Dermis microvascular lymphatic vessel endothelial cell (primary cell): ENCODE measurements around the gene AOPEP. TPM values are rescaled to one million over a fixed set of nuclear protein-coding genes. Genes with fewer than 3 reads are reported as not detected.
"Not testable (repeated sequence)": the region's sequence is repeated elsewhere in the genome, so short reads cannot be mapped to it uniquely, and the experiment has no call there.

ENCODE experiments used
- DNase-seq, 2 donors: peaks; one replicate each; pipeline versions ENCODE4 v3.0.0 to v3.0.0-alpha.2; 2010; ENCODE audit warnings: low read depth in 2 of 2
- total RNA-seq: library from RNA; depleted of rRNA; stranded (reverse); fragments of >200 nt; gene quantifications from 2 replicates; pipeline ENCODE4 v1.2.1, GENCODE V29; 2014

AOPEP gene
- total RNA-seq, 1 donor from 2014 or later, result 24.6 TPM

DNA sequence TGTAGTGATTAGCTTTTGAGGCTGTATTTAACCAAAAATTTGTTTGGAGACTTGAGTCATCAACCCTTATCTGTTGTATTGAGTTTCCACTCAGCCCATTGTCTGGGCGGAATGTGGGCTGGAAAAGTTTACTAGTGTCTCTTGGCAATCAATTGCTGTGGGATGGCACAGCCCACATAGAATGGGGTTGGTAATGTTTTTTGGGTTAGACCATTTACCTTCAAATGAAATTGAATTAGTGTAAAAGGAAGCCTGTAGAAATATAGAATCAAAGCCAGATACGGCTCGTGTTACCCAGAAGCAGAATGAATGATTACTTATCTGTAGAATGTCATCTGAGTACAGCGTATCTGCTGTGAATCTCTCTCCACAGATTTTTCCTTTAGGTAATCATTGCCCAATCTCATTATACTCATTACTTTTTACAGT, 142.9 kb downstream of the AOPEP start:
- peak in 1 of 2 donors; percentile 41 for DNase-seq

DNA sequence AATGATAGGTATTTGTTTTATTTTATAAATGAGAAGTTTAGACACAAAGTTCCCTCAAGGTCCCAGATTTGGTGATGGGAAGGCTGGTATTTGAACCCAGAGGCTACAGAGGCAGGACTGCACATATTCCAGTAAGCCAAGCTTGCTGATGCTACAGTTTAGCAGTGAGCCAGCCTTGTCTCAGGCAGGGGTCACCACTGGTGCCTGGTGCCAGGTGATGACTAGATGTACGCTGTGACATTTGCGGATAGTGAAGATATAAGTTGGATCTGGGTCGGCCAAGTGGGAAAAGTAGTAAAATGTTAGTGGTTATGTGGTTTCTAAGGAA, 143.9 kb downstream of the AOPEP start:
- DNase-seq, result no peak

DNA sequence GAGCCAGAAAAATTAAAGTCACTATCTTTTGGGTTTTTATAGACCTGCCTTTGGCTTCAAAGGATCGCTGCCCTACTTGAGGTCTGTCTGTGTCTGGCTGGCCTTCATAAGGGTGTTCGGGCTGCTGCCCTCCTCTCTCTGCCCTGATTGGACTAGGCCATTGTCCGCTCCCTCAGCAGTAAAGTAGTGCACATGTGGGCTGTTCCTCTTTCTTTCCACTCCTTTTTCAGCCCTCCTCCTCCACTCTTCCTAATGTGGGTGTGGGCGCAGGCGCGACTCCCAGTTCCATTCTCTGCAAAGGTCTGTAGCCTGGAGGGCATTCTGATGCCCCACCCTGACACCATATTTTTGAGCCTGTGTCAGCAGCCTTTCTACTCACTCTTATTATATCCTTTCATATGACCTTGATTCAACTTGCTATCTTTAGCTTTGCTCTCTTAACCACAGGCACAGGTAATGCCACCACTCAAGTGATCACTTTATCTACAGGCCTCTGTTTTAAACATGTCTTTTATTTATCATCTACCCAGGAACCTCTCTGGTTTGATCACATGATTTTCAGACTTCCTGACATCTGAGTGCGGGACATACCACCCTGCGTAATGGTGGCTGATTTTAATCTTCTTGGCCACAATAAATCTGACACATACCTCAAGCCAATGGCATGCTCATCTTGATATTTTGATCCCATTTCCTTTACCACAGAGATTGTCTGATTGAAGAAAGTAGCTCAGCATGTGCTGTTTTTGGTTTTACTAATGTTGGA, 144.5 kb downstream of the AOPEP start:
- no peak for DNase-seq

DNA sequence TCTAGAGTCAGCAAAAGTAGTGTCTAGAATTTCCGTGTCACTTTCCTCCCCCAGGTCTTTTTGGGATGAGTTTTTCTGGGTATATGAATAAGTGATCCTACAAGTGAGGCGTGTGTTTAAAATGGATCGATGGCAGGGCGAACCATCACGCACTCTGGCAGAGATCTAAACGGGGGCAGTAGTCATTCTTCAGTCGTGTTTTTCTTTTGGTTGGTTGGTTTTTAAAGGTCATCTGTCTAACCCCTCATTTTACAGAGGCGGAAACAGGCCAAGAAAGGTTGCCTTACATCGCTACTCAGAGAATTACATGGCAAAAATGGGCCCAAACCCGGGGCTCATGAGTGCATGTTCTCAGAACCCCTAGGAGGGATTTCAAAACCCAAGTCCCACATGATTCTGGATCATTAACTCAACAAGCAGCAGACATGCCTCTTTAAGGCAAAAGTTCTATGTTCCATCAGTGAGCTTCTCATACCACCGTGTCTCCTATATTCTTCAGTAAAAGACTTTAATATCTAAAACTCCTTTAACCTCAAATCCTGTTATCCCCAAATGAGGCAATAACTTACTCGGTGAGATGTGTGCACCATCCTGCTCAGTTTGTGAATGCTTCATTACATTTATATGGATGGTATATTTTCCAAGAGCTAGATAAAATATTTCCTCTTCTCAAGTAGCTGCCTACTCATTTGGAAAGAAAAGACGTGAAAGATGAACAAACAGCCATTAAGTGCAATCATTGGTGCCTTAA, 145.8 kb downstream of the AOPEP start:
- no peak for DNase-seq

DNA sequence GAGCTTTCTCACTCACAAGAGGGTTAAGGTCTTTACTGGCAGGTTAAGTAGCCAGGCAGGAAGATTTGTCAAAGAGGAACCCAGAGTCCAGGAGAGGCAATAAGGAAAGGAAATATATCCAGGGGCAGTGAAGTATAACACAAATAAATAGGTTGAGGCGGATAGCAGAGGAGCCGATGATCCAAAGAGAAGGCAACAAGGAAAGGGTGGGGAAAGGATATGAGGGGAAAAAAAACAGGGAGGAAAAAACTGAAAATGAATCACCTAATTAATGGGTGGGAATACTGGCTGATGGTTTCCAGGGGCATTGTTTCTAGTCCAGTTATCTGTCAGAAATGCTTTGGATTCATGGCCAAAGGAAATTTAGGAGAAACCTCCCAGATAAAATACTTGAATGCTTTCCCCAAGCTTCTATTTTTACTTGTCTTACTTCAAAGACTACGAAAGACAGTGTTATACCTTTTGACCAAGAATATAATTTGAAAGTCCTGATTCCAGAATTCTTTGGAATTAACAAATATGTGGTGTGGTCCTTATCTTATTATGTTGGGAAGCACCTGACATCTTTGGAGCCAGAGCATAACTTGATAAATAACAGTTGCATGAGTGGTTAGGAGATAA, 146.5 kb downstream of the AOPEP start:
- DNase-seq, result peak in 1 of 2 donors; percentile 58

DNA sequence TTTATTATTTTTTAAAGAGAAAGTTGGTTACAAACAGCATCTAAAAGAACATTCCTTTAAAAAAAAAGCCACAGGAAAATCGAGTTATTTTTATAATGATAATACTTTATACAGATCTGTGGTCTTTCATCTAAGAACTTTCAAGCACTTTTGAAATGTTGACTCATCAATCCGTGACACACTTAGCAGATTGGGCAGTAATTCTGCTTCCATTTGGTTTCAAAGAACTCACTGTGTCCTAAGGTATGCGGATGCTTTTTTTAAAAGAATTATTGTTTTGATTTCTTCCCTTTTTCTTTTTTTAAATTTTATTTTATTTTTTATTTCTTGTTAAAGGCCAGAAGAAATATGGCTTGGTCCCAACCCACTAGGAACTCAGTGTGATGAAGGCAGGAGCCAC, 147.8 kb downstream of the AOPEP start:
- no peak for DNase-seq

DNA sequence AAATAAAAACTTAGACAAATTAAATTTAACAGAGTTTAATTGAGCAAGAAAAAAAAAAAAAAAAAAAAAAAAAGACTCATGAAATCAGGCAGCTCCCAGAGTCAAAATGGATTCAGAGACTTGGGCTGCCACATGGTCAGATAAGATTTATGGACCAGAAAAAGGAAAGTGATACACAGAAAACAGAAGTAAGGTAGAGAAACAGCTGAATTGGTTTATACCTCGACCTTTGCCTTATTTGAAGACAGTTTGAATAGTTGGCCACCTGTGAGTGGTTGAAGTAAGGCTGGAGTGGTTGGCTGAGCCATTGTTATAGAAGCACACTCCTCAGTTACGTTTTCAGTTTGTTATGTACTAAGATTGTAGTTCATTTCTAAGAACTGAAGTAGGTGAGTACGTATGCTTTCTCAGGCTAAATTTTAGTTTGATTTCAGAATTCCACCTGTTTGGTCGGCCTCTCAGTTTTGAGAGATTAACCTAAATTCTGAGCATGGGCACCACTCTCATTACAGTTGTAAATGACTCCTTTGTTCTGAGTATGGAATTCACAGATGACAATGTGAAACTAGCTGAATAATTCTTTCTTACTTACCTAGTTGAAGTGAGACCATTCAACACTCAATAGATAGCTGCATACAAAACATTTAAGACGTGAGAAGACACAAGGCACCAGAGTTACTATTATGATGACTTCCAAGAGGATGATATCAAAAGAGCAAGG, 149.0 kb downstream of the AOPEP start:
- no peak for DNase-seq

DNA sequence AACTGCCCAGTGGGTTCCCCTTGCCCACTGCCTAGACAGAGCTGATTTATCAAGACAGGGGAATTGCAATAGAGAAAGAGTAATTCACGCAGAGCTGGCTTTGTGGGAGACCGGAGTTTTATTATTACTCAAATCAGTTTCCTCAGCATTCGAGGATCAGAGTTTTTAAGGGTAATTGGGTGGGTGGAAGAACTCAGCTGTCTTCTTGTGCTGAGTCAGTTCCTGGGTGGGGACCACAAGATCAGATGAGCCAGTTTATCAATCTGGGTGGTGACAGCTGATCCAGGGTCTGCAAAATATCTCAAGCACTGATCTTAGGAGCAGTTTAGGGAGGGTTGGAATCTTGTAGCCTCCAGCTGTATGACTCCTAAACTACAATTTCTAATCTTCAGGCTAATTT, 152.3 kb downstream of the AOPEP start:
- not testable (repeated sequence) for DNase-seq

DNA sequence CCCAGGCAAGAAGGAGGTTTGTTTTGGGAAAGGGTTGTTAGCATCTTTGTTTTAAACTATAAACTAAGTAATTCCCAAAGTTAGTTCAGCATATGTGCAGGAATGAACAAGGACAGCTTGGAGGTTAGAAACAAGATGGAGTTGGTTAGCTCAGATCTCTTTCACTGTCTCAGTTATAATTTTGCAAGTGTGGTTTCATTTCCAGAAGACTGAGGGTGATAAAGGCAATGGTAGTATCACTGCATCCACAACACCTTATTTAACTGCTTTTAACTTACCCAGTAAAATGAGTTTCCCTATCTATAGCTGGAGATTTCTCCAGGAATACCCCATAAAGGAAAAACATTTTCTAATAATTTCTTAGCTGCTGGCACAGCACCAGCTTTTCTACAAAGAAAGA, 152.7 kb downstream of the AOPEP start:
- DNase-seq, result no peak

DNA sequence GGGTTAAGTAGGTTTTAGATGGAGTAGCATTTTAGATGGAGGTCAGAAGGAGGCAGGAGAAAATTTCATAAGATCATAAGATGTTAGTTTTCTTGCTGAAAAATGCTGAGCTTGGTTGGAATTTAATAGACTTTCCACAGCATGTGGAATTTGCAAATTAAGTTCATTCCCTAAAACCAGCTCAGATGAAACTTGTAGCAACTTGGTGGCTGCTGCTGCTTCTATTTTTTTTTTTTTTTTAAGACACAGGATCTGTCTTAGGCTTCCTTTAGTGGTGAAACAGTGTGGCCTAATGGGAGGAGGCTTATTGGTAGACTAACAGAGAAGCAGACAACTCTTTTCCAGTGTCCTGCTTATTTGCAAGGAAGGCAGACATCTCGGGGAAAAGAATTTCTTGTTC, 154.5 kb downstream of the AOPEP start:
- DNase-seq, result no peak

DNA sequence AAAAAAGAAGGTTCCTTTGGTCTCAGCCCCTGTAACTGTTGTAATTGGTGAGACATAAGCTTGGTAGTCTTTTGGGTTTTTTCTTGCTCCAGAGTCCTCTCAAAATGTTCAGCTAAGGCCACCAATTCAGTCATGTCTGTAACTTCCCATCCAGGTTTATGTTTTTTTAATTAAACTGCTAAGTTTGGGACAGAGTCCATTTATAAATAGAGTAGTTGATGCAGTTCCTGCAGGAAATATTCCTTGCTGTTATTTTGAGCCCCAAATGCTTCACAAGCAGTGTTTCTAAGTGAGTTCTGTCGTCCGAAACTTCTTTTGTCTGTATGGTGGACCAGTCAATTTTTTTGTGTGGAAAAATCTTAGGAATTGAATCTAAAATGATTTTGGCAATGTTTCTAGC, 155.0 kb downstream of the AOPEP start:
- DNase-seq, result no peak

DNA sequence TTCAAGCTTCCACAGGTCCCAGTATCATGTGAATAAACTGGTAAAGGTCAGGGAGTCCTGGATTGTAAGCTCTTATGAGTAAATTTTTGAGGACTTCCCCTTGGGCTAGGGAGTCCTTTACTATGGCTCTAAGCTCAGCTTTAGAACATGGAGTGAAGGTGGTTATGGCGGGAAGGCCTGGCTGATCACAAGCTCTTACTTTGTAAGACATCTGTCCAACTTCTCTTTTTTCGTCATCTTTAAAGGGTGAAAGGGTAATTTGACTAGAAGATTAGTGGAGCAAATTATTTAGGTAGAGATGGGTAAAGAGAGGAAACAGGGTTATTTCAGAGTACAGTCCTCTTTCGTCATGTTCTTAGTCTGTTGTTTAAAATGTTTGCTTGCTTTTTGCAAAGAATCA, 155.4 kb downstream of the AOPEP start:
- no peak for DNase-seq

DNA sequence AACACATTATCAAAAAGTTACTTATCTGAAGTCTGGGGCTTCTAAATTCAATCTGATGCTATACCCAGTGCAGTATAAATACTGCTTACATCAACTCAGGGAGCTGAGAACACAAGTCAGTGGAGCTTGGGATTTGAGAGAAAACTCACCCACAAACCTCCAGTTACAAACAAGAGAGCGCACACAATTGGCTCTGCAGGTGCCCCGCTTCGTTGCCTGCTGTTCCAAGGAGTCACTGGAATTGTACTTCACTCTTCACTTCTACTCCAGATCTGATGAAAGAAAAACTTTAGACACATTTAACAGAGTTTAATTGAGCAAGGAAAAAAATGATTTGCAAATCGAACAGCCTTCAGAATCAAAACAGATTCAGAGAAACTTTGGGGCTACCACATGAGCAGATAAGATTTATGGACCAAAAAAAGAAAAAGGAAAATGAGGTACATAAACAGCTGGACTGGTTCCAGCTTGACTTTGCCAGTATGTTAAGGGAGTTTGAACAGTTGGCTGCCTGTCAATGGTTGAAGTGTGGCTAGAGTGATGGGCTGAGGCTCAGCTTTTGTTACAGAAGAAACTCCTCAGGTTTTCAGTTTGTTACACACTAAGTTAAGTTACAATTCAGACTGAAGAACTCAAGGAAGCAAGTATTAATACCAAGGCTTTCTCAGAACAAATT, 156.6 kb downstream of the AOPEP start:
- DNase-seq, result peak in 1 of 2 donors; percentile 49

DNA sequence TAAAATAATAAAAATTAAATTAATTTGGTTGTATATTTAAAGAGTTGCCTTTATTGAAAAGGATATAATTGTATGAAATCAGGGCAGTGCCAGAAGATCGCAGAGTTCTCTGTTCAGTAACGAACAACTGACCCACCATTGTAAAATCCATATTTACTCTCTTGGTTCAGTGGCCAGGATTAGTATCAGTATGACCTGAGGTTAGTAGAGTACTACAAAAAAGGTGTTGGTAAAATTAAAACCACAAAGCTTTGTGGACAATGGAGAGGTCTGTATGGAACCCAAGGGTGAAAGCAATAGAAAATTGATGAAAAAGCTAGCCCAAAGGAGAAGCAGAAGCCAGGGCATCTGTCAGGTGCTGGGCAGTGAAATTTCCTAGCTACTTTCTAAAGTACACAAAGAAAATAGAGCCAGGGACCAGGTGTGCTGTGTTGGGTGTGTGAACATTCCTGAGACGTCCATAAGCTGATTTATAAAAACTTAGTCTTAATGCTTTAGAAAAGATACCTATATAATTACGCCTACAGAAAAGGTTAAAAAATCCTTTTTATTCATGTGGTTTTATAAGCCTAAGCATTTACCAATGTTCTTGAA, 159.5 kb downstream of the AOPEP start:
- DNase-seq, result no peak

DNA sequence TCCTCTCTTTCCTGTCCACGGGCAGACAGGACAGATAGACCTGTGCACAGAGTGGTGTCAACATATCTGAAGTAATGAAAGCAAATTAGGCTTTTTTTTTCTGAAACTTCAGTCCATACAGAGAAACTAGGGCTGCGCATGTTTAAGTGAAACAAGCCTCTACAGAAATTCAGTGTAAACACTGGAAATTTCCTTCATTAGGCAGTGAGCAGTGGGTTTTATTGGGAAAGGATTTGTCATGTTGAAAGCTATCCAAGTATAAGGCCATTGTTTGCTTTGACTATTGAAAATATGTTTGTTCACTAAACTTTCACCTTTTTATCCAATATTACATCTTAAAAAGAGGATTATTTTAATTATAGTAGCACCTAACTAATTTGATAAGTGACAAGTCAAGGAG, 161.2 kb downstream of the AOPEP start:
- peak; percentile 72 to 81 for DNase-seq

DNA sequence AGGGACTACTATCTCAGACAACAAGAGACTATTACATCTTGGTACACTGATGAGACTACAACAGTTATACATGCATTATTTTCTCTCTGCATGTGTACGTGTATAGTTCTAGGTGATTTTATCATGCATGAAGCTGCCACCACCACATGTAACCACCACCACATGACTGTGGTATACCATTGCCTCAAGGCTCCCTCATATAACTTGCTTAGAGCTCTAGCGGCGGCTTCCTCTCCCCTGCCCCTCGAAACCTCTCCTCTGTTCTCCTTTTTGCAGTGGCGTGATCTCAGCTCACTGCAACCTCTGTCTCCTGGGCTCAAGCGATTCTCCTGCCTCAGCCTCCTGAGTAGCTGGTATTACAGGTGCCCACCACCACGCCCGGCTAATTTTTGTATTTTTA, 162.3 kb downstream of the AOPEP start:
- no peak for DNase-seq

DNA sequence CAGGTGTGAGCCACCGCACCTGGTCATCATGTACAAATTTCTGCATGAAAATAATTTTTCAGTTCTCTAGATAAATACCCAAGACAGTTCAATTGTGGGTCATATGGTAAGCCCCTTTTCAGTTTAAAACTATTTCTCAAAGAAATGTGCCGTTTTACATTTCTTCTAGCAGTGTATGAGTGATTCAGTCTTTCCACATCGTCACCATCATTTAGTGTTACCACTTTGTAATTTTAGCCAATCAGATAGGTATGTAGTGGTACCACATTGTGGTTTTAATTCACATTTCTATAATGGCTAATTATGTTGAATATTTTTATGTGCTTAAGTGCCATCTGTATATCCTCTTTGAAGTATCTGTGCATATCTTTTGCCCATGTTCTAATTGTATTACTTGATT, 163.1 kb downstream of the AOPEP start:
- DNase-seq, result no peak

DNA sequence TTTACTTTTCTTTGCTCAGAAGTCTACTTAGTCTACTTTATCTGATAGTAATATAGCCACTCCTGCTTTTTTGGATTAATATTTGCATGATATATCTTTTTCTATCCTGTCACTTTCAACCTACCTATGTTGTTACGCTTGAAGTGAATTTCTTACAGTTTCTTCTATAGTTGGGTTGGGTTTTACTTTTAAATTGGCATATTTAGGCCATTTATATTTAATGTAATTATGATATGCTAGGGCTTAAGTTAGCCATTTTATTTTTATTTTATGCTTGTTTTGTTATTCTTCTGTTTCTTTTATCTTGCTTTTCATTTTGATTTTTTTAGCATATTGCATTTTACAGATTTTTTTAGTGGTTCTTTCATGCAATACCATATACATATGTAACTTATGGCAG, 164.7 kb downstream of the AOPEP start:
- no peak for DNase-seq

DNA sequence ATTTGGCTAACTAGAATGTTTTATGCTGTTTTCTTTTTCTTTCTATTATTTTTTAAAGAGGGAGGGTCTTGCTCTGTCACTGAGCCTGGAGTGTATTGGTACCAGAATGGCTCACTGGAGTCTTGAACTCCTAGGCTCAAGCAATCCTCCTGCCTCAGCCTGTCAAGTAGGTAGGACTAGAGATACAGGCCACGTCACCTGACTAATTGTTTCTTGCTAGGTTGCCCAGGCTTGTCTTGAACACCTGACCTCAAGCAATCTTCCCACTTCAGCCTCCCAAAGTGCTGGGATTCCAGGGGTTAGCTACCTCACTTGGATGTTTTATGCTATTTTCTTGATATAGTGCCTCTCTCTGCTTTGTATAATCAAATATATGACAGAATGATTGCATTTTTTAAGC, 166.2 kb downstream of the AOPEP start:
- no peak for DNase-seq

DNA sequence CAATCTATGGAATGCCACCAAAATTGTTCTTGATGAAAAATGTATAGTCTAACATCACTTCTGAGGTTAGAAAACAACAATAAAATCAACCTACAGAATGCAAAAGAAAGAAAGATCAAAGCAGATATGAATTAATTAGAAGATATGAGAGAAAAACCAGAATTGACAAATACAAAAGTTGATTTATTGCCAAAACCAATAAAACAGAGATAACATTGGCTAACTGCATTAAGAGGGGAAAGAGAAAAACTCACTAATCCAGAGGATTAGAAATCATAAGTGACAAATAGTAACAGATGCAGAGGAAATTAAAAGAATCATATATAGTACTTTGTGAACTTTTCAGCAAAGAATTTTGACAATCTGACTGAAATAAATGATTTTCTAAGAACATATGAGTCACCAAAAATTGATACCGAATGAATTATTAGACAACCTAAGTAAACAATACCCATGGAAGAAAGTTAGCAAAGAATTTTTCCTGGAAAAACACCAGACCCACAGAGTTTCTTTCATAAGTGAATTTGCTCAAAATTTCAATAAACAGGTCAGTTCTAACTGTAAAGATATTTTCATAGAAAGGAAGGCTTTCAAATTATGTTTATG, 167.7 kb downstream of the AOPEP start:
- peak in 1 of 2 donors; percentile 53 for DNase-seq

DNA sequence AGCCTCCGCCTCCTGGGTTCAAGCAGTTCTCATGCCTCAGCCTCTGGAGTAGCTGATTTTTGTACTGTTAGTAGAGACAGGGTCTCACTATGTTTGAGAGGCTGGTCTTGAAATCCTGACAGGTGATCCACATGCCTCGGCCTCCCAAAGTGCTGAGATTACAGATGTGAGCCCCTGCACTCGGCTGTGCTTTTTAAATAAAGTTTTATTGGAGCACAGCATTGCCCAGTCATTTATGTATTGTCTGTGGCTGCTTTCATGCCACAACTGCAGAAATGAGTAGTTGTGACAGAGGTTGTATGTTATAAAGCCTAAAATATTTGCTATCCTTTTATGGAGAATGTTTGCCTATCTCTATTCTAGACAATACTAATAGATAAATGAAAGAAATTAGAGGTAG, 169.2 kb downstream of the AOPEP start:
- DNase-seq, result no peak
